ENCODE data around the gene FOXC2.

DNA sequence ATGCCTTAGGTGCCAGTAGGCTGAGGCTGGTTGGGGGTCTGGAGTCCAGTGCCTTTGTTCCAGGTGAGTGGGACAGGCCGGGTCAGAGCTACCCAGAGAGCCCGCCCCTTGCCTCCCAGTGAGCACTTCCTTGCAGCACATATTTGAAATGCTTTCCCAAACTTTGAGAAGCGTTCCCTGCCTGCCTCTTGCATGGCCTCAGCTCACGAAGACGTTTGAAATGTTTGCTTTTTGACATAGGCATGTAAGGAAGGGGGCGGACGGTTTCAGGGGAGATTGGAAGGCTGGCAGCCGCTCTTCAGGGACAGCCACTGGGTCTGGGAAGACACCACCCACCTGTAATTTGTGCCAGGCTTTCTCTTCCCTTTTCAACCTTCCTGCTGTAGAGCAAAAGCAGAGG, 6.6 kb downstream of the FOXC2 start:
- TF ChIP-seq, protein P1, sequence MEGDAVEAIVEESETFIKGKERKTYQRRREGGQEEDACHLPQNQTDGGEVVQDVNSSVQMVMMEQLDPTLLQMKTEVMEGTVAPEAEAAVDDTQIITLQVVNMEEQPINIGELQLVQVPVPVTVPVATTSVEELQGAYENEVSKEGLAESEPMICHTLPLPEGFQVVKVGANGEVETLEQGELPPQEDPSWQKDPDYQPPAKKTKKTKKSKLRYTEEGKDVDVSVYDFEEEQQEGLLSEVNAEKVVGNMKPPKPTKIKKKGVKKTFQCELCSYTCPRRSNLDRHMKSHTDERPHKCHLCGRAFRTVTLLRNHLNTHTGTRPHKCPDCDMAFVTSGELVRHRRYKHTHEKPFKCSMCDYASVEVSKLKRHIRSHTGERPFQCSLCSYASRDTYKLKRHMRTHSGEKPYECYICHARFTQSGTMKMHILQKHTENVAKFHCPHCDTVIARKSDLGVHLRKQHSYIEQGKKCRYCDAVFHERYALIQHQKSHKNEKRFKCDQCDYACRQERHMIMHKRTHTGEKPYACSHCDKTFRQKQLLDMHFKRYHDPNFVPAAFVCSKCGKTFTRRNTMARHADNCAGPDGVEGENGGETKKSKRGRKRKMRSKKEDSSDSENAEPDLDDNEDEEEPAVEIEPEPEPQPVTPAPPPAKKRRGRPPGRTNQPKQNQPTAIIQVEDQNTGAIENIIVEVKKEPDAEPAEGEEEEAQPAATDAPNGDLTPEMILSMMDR (IDR thresholded peaks at IDR 0.05): no peak
- TF ChIP-seq POLR2A (IDR thresholded peaks at IDR 0.05): no peak

Data from body of pancreas (tissue), 4 donors.